Stimulated activated CD8-positive, alpha-beta memory T cell treated with anti-CD3 and anti-CD28 coated beads, Interleukin-15, amount 100 ng/mL, for 24 hours (primary cell): ENCODE measurements around the gene DNASE1.
"Not testable (repeated sequence)": the region's sequence is repeated elsewhere in the genome, so short reads cannot be mapped to it uniquely, and the experiment has no call there.

Experiments used
- DNase-seq: peaks from one replicate; pipeline ENCODE4 v3.0.0-alpha.2; 2020; ENCODE audit warnings: low read depth

DNASE1 gene, protein sequence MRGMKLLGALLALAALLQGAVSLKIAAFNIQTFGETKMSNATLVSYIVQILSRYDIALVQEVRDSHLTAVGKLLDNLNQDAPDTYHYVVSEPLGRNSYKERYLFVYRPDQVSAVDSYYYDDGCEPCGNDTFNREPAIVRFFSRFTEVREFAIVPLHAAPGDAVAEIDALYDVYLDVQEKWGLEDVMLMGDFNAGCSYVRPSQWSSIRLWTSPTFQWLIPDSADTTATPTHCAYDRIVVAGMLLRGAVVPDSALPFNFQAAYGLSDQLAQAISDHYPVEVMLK

DNA sequence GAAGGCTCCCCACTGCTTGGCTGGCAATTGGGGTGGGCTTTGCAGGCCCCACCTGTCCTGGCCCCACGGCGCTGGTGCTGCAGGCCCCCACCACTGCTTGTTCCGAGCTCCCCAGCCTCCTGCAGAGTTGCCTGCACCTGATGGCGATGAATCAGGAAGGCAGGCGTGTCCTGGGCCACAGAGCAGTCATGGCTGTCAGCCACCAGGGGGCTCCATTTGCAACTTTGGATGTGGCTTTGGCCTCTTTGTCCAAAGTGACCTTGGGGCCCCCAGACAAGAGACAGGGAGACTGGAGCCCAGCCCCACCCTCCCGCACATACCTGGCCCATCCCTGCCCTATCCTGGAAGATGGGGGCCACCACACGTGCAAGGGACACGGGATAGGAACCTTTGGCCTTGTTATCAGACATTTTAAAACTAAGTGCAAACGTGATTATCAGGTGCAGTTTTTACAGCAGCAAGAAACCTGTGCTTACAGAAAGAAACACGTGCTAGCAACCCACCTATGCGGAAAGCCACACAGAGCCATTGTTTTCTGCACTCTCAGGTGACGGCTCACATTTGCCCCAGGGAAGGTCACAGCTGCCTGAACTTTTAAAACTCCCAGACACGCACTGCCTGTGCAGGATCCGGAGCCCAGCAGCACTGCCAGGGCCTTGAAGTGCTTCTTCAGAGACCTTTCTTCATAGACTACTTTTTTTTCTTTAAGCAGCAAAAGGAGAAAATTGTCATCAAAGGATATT, at the start of gene DNASE1:
TSS of gene DNASE1 (plus strand) at position 443 of the 743 bp plus-strand sequence. CDS start 683 bp downstream, outside the sequence.
- DNase-seq = no peak

DNA sequence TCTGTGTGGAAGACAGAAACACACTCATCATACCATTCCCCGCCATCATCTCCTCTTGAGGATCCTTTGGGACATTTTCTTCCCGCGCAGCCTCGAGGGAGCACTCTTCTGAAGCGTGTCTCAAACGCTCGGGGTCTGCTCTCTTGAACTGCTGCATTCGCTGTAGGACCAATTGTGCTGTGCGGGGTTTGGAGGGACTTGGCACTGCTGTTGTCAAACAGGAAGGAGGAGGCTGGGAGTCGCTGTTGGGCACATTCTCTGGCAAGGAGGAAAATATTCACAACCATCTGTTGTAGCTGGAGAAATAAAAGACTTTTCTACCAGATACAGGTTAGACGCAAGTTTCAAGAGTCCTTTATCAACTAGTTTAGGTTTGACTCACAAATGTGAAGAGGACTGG, 48.0 kb upstream of the DNASE1 start:
- DNase-seq = no peak

DNA sequence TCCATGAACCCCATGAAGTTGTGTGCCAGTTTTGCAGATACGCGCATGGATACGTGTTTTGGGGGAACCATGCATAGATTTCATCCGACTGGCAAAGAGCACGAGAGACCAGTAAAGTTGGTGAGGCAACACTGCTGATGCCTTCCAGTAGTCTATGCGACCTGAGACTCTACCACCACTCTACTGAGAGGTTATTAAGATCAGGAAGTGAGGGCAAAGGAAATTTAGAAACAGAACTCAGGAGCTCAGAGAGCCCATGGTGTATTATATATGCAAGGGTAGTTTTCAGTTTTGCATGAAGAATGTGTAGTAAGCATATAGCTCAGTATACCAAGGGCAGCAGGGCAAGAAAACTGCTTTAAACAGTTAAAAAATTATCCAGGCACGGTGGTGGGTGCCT, 47.3 kb upstream of the DNASE1 start:
- no peak for DNase-seq

DNA sequence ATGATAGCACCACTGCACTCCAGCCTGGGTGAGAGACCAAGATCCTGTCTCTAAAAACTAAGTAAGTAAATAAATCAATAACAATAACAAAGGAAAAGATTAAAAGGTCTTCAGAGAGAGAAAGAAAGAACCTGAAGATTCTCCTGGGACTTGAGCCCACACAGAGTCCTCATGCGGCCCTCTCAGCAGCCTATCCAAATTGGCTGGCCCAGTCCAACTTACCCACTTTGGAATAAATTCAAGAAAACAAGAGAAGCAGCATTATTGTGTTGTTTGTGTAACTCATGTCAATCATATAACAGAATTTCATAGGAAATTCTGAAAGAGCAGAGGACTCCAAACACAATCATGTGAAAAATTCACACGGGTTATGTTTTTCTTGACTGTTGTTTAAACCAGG, 46.9 kb upstream of the DNASE1 start:
- DNase-seq = no peak

DNA sequence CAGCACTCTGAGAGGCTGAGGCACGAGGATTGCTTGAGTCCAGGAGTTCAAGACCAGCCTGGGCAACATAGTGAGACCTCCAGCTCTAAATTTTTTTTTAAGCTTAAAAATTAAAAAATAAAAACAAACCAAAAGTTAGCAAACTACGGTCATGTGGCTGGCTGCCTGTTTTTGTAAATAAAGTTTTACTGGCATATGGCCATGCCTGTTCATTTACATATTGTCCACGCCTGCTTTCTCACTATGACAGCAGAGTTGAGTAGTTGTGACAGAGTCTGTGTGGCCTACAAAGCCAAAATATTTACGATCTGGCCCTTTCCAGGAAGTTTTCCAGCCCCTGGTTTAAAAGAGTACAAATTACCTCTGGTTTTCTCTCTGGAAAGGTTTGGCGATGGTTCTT, 46.4 kb upstream of the DNASE1 start:
- DNase-seq = no peak

DNA sequence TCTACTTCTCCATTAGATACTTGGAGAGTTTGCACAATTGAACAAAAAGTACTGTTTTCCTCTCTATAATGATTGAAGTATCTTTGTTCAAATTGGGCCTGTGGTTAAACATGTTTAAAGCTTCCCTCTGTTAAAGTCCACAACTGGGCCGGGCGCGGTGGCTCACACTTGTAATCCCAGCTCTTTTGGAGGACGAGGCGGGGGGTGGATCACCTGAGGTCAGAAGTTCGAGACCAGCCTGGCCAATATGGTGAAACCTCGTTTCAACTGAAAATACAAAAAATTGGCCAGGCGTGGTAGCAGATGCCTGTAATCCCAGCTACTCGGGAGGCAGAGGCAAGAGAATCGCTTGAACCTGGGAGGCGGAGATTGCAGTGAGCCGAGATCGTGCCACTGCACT, 45.5 kb upstream of the DNASE1 start:
- not testable (repeated sequence) for DNase-seq

DNA sequence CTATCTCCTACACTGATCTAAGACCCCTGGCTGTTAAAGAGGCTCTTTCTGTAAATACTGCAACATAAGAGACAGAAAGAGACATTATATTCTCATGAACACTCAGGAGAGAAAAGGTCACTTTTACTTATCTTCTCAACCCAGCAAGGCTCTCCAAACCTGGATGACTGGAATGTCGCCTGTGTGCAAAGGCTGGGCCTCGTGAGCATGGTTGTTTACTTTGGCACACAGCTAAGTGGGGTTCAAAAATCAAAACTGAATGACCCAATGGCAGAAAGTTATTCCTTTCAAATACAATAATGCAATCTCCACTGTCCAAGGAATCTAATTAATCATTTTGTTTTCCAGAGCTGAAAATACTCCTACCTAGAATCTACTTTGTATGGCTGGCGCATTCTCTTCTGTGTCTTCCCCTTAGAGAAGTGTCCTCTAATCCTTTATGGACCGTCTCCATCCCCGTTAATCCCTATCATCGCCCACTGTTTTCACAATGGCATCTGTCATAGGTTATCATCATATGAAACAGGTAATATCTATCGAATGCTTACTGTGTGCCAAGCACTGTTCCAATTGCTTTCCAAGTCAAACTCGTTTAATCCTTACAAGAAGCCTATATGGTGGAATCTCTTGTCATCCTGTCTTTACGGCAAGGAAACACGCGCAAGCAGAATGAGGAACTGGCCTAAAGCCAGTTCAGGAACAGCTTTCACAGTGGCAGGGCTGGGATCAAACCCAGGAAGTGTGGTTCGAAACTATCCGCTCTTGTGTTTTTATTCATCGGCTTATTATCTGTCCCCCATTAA, 44.4 kb upstream of the DNASE1 start:
- no peak for DNase-seq

DNA sequence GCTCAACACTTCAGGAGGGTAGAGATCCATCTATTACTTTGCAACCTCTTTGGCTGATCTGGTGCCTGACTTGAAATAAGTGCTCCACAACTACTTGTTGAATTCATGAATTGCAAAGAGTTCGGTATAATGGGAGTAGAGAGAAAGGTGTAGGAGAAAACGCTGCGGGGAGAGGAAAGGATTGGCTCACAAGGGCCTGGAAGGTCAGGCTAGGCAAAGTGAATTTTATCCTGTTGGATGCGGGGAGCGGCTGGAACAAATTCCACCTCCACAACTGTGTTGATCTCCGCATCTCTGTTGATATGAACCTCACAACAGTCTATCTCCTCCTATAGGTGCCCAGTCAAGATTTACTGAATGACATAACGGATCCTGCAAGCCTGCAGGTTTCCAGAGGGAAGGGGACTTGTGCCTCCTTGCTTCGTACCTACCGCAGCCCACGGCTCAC, 43.8 kb upstream of the DNASE1 start:
- no peak for DNase-seq

DNA sequence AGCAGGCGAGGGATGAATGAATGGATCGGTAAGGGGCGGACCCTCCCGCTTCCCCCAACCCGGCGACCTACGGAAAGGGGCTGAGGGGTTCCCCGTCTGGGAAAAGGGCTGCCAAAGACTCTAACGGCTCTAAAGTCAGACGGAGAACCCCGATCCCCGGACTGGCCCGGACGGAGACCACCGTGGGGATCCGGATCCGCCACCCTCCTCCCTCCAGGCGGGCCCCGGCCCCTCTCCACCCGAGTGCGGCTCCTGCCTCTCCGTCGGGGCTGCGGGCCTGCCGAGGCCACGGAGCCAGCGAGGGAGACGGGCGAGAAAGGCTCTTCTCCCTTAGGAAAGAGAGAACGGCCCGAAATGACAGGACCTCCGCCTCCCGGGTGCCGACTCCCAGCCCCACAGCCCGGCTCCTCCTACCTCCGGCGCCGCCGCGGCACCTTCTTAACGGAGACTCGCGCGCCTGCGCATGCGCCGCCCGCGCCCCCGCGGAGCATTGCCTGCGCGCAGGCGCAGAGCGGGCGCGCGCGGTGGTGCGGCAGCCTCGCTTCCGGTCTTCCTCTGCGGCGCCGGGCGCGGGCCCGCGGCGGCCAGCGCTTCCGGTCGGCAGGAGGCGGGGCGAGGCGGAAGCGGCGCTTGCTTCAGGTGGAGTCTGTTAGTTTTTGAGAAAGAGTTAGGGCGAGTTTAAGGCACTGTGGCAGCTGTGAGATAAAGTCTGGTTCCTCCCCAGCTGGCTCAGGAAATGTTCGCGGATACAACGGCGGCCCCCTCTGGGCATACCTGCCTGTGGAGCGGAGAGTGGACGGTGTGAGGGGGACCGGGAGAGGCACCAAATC, 43.1 kb upstream of the DNASE1 start, which contains the start of gene SLX4:
TSS of gene SLX4 (minus strand) at position 461 of the 830 bp plus-strand sequence. CDS start 2,642 bp downstream, outside the sequence.
- peak; percentile 88 for DNase-seq

DNA sequence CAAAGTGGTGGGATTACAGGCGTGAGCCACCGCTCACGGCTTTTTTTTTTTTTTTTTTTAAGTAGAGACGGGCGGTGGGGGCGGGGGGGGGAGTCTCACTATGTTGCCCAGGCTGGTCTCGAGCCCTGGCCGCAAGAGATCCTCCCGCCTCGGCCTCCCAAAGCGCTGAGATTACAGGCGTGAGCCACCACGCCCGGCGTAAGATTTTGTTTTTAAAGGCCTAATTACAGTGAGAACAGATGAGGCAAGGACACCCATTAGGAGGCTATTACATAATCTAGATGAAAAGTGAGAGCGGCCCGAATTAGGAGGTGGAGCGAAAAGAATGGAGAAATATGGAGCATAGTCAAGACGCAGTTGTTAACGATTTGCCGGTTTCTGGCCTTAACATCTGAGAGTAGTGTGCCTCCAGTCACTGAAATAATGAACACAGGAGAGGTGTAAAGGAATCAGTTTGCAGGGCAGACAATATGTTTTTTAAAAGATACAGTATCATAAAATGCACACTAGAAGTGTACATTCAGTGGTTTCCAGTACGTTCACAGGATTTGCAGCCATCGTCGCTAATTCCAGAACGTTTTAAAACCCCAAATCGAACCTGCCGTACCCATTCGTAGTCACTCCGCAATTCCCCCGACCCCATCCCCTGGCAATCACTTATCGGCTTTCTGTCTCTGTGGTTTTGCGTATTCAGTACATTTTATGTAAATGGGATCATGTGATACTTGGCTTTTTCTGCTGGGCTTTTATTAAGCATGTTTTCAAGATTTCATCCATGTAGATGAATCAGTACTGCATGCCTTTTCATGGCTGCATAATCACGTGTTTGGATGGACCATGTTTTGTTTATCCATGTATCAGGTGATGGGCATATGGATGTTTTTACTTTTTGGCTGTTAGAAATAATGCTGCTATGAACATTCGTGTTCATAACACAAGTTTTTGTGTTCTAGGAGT, 41.7 kb upstream of the DNASE1 start:
- DNase-seq = no peak

DNA sequence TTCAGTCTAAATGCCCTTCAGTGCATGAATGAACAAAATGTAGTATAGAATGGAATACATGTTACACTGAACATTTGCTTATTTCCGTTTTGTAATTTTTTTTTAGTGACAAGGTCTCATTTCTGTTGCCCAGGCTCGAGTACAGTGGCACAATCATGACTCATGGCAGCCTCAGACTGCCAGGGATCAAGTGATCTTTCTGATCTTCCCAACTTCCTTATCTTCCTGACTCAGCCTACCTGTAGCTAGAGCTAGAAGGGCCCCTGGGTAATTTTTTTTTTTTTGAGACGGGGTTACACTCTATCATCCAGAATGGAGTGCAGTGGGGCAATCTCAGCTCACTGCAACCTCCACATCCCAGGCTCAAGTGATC, 35.7 kb upstream of the DNASE1 start:
- DNase-seq = no peak

DNA sequence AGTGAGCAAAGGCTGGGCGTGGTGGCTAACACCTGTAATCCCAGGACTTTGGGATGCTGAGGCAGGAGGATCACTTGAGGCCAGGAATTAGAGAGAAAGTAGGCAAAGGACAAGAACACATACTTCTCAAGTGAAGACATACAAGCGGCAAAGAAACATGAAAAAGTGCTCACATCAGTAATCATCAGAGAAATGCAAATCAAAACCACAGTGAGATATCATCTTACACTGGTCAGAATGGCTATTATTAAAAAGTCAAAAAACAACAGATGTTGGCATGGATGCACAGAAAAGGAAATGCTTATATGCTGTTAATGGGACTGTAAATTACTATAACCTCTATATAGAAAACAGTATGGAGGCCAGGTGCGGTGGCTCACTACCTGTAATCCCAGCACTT, 30.8 kb upstream of the DNASE1 start:
- no peak for DNase-seq

DNA sequence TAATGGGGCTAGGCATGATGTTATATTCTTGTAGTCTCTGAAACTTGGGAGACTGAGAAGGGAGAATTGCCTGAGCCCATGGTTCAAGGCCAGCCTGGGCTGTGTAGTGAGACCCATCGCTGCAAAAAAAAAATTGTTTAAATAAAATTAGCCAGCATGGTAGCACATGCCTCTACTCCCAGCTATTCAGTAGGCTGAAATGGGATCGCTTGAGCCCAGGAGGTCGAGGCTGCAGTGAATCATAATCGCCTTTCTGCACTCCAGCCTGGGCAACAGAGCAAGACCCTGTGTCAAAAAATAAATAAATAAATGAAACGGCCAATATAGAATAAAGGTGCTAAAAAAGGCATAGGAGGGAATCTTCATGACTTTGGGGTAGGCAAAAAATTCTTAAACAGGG, 29.2 kb upstream of the DNASE1 start:
- DNase-seq = no peak

DNA sequence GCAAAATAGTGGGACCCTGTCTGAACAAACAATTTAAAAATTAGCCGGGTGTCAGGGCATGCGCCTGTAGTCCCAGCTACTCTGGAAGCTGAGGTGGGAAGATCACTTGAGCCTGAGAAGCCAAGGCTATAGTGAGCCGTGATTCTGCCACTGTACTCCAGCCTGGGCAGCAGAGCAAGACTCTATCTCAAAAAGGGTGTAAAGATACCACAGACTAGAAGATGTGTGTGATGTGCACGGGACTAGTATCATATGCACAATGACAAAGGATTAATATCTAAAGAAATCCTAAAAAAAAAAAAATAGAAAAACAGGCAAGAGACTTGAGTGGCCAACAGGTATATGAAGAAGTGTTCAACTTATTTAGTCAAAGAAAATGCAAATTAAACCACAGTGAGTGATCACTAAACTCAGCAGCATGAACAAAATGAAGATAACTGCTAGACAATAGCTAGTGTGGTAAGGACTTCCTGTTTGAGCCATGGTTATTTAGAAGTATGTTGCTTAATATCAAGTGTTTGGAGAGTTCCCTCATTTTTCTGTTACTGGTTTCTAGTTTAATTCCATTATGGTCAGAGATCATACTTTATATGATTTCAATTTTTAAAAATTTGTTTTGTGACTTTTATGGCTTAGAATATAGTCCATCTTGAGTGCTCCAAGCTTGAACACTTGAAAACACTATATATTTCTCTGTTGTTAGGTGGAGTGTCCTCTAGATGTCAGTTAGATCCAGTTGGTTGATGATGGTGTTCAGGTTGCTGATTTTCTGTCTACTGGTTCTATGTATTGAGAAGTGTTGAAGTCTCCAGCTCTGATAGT, 28.4 kb upstream of the DNASE1 start:
- DNase-seq = no peak

DNA sequence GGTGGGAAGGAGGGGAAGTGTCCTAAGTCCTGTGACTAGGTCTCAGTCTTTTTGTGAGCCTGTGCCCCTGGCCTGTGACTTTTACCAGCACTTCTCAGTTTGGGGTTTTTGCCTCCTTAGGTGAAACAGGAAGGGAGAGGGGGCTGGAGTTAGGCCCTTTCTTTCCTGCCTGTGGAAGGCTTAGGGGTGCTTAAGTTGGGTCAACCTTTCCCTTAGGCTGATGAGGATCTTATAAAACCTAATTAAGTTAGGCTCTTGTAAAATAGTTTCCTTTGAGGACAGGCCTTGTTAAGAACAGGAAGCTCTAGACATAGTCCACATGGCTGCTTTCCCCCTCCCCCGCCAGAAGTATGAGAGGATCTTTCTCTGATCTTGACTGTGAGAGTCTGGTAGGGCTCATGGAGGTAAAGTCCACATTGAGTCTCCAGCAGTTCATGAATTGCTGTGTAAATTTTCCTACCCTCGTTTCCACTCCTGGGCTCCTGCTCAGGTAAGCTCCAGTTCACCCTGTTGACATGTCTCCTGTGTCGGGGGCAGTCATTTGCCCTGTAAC, 17.0 kb upstream of the DNASE1 start:
- DNase-seq = no peak

DNA sequence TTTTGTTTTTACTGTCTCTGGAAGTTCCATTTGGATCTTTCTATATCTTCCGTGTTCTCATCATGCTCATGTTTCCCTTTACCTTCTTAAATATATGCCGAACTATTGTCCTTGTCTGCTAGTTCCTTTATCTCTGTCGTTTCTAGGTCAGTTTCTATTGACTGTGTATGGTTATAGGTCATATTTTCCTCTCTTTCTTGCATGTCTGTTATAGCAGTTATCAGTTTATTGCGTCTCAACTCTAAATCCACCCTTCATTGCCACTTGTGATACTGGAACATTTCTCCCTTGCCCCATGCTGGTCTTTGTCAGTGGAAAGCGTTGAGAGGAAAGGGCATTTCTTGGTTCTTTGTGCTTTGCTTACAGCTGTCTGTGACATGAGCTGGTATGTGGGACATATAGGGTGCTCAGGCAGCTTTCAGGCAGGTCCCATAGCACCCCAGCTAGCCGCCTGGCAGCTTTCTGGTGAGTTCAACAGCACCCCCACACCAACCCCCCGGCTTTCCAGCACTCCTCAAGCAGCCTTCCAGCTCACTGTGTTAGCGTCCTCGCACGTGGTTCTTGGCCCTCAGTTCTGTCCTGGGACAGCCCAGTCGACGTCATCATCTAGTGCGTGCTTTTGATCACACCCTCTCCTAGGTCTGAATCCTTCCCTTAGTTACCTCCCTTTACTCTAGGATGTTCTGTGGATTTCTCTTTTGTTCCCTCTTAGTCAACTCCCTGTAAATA, 15.4 kb upstream of the DNASE1 start:
- no peak for DNase-seq

DNA sequence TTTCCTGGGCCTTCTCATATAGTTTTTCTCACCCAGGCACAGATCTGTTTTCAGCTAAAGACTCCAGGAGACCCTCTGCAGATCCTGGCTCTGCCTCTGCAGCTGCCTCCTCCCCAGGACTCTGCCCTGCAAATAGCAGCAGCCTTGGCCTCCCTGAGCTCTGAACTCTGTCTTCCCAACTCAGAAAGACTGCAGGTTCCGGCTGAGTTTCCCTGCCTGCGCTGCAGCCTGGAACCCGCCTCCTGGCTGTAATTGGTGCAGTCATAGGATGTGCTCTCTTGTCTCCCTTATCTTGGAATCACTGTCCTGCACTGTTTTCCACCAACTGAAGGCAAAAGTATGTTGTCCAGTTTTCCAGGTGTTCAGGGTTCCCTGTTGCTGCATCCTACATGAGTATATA, 14.3 kb upstream of the DNASE1 start:
- no peak for DNase-seq

DNA sequence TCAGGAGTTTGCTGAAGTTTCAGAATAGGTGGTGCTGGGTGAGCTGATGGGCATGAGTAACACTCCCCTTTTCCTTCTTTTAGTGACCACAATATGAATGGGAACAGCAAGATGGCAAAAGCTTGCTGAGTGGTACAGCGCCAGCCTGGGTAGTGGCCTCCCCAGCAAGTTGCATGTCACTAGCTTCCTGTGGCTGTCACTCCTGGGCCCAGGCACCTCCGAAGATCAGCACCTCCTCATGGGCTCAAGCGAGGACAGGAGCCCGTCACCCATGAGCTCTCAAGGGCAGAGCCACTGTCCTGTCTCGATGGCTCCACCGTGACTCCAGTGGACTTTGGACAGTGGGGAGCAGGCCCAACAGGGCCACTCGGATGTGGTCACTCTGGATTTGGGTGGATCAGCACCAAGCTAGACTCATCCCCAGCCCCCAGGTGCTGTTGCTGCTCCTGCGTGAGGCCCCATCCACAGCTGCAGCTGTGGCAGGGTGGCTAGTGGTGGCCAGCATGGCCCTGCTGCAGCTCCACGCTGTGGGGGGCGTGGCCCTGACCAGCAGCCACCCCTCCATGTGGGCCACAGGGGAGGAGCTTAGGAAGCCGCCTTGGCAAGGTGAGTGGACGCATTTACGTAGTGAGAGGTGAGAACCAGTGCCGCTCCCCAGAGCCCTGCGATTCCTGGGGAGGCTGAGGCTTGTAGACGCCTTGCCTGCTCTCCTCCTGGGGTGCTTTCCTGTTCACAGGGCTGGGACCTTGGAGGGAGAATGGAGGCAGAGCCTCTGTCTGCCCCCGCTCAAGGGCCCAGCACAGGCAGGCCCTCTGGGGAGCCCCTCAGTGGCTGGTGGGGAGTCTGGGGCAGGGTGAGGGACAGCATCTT, 13.6 kb upstream of the DNASE1 start:
- no peak for DNase-seq
